HCT116 (cell line): ENCODE results near the gene EIF2AK3.

ENCODE experiments used
- POLR2AphosphoS5 ChIP-seq: IDR thresholded peaks from 2 replicates; pipeline ENCODE4 v1.6.1; 2011; ENCODE audit warnings: mild to moderate bottlenecking, low read depth, low read length, moderate library complexity
- YY1 ChIP-seq: IDR thresholded peaks from 2 replicates; pipeline ENCODE4 v1.6.1; 2011; ENCODE audit warnings: low read length, low read depth, moderate library complexity, mild to moderate bottlenecking; ENCODE audit not compliant: insufficient replicate concordance; ENCODE audit errors: extremely low read depth
- TF ChIP-seq, protein P1 (sequence below): IDR thresholded peaks from 2 replicates; pipeline ENCODE4 v1.6.1; 2012; ENCODE audit warnings: low read depth
- TF ChIP-seq, protein P2 (sequence below), 3 experiments: fragments of 200-600 bp in 1 of 3; sonication (generic) in 1 of 3; IDR thresholded peaks in 2 of 3; conservative IDR thresholded peaks in 1 of 3; 2 replicates each; pipeline ENCODE4 v1.5.1; 2012 to 2017; ENCODE audit warnings: low read depth in 2 of 3, low read length in 2 of 3, antibody characterized with exemption in 1 of 3, borderline replicate concordance in 1 of 3, control low read depth in 1 of 3, mild to moderate bottlenecking in 1 of 3, mixed read lengths in 1 of 3, mixed run types in 1 of 3, moderate library complexity in 1 of 3; ENCODE audit not compliant: insufficient read depth in 1 of 3
- TF ChIP-seq, protein P3 (sequence below): IDR thresholded peaks from 2 replicates; pipeline ENCODE4 v1.6.1; 2012

DNA sequence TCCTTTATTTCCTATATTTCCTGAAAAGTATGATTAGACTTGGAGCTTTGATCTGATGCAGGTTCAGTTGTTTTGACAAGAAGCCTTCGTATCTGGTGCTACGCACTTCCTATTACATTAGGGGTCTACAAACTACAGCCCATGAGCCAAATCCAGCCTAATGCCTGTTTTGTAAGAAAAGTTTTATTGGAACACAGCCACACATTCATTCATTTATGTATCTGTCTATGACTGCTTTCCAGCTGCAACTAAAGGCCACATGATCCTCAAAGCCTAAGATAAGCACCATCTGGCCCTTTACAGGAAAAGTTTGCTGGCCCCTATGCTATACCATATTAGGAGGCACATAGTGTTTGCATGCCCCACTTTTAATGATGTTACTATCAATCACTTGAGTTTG, 26.0 kb downstream of the EIF2AK3 start:
- TF ChIP-seq, protein P1, sequence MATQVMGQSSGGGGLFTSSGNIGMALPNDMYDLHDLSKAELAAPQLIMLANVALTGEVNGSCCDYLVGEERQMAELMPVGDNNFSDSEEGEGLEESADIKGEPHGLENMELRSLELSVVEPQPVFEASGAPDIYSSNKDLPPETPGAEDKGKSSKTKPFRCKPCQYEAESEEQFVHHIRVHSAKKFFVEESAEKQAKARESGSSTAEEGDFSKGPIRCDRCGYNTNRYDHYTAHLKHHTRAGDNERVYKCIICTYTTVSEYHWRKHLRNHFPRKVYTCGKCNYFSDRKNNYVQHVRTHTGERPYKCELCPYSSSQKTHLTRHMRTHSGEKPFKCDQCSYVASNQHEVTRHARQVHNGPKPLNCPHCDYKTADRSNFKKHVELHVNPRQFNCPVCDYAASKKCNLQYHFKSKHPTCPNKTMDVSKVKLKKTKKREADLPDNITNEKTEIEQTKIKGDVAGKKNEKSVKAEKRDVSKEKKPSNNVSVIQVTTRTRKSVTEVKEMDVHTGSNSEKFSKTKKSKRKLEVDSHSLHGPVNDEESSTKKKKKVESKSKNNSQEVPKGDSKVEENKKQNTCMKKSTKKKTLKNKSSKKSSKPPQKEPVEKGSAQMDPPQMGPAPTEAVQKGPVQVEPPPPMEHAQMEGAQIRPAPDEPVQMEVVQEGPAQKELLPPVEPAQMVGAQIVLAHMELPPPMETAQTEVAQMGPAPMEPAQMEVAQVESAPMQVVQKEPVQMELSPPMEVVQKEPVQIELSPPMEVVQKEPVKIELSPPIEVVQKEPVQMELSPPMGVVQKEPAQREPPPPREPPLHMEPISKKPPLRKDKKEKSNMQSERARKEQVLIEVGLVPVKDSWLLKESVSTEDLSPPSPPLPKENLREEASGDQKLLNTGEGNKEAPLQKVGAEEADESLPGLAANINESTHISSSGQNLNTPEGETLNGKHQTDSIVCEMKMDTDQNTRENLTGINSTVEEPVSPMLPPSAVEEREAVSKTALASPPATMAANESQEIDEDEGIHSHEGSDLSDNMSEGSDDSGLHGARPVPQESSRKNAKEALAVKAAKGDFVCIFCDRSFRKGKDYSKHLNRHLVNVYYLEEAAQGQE = no peak
- TF ChIP-seq YY1 = no peak
- TF ChIP-seq POLR2AphosphoS5 = no peak
- TF ChIP-seq, protein P2, sequence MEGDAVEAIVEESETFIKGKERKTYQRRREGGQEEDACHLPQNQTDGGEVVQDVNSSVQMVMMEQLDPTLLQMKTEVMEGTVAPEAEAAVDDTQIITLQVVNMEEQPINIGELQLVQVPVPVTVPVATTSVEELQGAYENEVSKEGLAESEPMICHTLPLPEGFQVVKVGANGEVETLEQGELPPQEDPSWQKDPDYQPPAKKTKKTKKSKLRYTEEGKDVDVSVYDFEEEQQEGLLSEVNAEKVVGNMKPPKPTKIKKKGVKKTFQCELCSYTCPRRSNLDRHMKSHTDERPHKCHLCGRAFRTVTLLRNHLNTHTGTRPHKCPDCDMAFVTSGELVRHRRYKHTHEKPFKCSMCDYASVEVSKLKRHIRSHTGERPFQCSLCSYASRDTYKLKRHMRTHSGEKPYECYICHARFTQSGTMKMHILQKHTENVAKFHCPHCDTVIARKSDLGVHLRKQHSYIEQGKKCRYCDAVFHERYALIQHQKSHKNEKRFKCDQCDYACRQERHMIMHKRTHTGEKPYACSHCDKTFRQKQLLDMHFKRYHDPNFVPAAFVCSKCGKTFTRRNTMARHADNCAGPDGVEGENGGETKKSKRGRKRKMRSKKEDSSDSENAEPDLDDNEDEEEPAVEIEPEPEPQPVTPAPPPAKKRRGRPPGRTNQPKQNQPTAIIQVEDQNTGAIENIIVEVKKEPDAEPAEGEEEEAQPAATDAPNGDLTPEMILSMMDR (IDR thresholded peaks at IDR 0.05 in 2 of 3, conservative IDR thresholded peaks at IDR 0.05 in 1 of 3; ENCODE audit: borderline replicate concordance in 1 of 3, insufficient read depth in 1 of 3, low read depth in 2 of 3, low read length in 2 of 3) = no peak
- TF ChIP-seq, protein P3, sequence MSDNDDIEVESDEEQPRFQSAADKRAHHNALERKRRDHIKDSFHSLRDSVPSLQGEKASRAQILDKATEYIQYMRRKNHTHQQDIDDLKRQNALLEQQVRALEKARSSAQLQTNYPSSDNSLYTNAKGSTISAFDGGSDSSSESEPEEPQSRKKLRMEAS = no peak
